ENCODE data around the gene IZUMO4.
"Not testable (repeated sequence)": the region's sequence is repeated elsewhere in the genome, so short reads cannot be mapped to it uniquely, and the experiment has no call there.

The IZUMO4 gene

GRCh38 chr19:2129022-2129421, 32.3 kb downstream of the IZUMO4 start:
- DNase-seq = no peak

DNA sequence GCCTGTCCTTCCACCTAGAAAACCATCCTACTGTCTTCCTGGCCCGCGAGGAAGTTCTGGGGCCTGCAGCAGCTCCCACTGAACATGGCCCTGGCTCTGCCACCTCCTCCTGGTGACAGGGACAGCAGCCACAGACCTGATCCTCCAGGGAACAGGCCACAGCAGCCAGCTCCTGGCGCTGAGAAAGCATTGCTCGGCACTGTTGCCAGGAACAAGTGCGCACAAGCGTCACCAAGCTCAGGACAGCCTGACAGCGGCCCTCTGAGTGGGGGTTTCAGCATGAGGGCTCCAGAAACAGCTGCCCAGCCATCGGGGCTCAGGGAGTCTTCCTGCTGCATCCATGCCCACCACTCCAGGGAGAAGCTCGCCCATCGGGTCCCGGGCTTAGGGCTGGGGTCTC, 32.8 kb downstream of the IZUMO4 start:
- no peak for DNase-seq

DNA sequence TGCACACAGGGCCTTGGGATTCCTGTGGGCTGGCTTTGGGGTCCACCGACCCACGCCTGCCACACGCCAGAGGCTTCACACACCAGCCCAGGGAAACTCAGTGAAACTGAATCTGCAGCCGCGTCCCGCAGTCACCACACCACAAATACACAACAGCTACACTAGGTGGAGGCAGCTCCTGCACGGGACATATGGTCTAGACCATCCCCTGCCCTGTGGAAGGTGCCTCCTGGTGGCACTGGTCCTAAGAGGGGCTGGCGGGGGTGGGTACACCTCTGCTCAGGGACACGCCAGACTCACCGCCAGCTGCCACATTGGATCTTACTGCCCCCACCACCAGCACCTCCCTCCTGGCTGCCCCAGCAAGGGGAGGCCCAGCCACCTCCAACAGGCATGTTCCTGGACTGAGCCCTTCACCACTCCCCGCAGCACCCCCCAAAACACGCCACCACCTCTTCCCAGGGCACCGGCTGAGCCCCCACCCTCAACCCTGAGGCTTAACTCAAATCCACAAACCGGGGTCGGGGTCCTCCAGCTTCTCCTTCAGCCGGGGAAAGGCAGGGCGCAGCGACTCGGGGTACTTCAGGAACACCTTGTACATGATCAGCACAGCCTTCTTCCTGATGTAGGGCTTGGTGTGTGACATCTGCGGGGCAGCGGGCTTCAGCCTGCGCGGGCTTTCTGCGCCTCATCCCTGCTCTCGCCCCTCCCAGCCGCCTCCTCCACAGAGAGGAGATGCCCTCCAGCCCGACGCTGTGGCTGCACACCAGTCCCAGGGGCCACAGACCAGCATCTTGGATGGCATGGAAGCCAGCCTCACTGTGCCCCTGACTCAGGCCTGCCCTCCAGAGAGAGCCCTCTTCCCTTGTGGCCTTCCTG, 33.4 kb downstream of the IZUMO4 start:
- no peak for DNase-seq

GRCh38 chr19:2131012-2131975, 34.6 kb downstream of the IZUMO4 start:
- not testable (repeated sequence) for DNase-seq

- DNase-seq = no peak
These were observed 35.5 kb downstream of the IZUMO4 start for GRCh38 chr19:2132191-2132590.

DNA sequence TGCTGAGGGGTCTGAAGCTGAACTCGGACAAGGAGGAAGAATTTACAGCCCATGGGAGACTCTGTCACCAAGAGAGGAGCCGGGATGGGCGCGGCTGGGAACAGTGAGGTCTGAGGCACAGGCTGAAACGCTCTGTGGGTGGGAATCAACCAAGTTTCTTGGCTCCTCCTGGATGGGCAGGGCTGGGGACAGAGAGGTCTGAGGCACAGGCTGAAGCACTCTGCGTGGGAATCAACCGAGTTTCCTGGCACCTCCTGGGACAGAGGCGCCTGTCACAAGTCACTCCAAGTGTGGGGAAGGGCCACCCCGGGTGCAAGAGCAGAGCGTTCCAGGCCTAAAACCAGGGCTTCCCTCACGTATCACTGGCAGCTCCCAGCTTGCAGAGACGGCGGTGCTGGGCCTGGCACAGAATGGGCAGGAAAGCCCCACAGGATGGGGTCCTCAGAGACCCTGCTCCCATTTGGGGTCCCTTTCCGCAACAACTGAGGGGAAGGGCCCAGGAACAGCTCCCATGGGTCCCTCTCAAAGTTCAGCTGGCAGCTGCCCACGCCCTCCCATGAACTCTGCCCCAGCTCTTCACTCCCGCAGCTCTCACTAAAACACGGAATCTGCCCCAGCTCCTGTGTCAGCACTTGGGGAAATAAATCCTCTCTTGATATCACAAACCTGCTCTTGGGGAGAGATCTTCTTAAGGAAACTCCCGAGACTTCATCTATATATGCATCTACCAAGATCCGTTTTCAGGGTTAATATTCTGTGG, 36.2 kb downstream of the IZUMO4 start:
- DNase-seq = no peak

DNA sequence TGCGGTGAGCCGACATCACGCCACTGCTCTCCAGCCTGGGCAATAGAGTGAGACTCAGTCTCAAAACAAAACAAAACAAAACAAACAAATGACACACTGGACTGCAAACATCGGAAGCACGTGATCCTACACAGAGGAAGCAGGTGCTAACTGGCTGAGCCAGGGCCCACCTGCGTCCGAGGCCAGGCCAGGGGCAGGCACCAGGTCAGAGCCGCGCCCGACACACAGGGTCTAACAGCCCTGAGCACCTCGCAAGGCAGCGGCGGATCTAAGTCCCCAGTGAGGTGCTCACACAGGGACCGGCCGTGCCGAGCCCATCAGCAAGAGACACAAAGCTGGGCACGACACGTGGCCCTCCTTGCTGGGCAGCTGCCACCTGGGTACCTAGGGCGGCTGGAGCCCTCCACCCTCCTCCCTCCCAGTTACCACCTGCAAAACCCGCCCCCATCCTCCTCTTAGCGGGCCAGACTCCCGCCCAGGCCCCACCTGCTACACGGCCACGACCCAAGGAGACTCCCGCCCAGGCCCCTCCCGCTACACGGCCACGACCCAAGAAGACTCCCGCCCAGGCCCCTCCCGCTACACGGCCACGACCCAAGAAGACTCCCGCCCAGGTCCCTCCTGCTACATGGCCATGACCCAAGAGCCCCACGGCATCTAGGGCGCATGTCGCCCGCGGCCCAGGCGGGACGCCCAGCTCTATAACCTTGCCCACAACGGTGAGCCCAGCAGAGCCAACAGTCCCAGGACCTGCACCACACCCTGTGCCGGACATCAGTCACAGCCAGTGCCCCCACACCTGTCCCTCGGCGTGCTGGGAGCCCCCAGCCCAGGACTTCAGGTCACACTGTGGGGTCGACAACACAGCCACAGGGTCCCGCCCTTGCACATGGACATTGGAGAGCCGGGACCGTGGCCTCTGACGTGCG, 39.0 kb downstream of the IZUMO4 start:
- DNase-seq = no peak

DNA sequence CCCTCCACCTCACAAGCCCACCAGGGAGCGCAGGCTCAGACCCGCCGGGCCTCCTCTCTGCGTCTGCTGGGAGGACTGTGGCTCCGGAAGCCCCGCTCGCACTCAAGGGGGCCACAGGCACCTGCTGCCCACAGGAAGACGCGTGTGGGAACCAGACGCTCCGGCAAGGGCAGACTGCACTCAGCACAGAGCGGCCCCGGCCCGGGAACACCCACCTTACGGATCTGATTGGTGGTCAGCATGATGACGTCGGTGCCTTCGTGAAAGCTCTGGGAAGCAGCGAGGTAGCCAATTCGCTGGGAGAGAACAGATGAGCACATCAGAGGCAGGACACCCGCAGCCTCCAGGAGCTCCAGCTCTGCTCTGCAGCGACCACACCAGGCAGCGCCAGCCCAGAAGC, 40.1 kb downstream of the IZUMO4 start:
- DNase-seq = no peak

DNA sequence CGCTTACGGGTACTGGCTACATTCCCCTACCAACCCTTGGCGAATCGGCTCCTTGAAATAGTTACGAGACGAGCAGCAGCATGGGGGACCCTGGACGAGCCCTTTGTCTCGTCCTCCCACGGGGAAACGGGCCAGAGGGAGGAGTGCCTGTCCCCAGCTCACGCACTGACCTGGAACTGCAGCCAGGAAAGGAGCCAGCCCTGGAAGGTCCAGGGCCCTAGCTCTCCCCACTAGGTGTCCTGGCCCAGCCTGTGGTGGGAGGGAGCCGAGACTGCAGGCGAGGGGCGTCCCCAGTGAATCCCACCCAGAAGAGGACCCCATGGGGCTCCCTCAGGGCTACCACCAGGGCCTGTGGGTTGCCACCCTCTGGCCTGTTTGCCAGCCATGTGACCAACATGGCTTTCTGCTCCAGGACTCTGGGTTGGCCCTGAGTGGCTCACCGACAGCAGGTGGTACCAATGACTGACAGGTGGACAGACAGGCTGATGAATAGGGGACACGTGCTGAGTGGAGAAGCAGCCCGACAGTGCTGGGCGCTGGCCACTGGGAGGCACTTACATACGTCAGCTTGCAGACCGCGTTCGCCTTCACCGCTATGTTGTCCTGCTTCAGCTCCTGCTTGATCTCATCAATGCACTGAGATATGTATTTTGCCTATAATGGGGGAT, 41.5 kb downstream of the IZUMO4 start:
- DNase-seq = no peak

DNA sequence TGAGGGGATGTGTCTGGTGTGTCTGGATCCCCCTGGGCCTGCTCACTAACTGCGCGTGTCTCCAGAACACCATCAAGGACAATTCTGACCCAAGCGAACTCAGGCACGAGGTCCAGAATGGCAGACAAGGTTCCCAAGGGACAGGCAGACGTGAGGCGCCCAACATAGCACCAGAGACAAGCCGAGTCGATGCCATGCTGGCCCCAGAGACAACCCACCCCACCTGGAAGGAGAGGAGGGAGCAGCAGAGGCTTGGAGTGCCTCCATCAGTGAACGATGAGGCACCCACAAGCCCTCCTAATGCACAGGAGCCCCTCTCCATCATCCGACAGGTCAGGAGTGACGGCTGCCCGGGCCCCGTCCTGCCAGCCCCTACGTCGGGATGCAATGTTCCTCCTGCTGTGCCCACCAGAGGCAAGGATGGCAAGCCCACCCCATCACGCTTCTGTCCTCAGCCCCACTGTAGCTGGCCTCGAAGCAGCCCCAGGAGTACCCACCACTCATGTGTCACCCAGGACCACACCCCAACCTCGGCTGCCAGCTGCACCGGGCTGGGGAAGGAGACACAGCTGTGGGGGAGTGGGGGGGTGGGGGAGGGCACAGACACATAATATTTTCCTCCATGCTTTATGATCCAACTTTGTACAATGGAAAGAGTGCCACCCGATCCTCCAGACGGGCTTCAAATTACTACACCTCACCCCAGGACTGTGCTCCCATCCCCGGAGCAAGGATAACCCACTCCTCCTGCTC, 42.8 kb downstream of the IZUMO4 start:
- no peak for DNase-seq

- no peak for DNase-seq
These were observed 43.4 kb downstream of the IZUMO4 start for GRCh38 chr19:2140138-2140569.

GRCh38 chr19:2142173-2142829, 45.6 kb downstream of the IZUMO4 start:
- DNase-seq = no peak

- DNase-seq = no peak
These were observed 47.5 kb downstream of the IZUMO4 start for GRCh38 chr19:2144190-2144589.

- DNase-seq = no peak
These were observed 49.1 kb downstream of the IZUMO4 start for GRCh38 chr19:2145831-2146241.

GRCh38 chr19:2148482-2149135, 51.9 kb downstream of the IZUMO4 start:
- no peak for DNase-seq

All from AML-193 (cell line).